NCI-H460 (cell line): Measurements from ENCODE around the gene OAF. TPM values are rescaled to one million over a fixed set of nuclear protein-coding genes. Genes with fewer than 3 reads are reported as not detected.

Experiments
- DNase-seq: peaks from one replicate; pipeline ENCODE4 v3.0.0-alpha.2; 2016; ENCODE audit warnings: low read depth; ENCODE audit errors: extremely low read depth
- total RNA-seq: library from RNA; depleted of rRNA; stranded (reverse); fragments of >200 nt; shearing (Covaris generic); gene quantifications from 2 replicates; pipeline ENCODE4 v1.2.3, GENCODE V29; 2014

Gene OAF
- total RNA-seq, 1 experiment from 2014 or later = 7.5 TPM

- DNase-seq = no peak
Observed at GRCh38 chr11:120198787-120199469, 11.9 kb upstream of the OAF start.

GRCh38 chr11:120199613-120200012 lies 11.2 kb upstream of the OAF start:
- DNase-seq = no peak

GRCh38 chr11:120200677-120201076 lies 10.2 kb upstream of the OAF start:
- no peak for DNase-seq

- DNase-seq = no peak
Observed at GRCh38 chr11:120201653-120202052, 9.2 kb upstream of the OAF start.

GRCh38 chr11:120203626-120204025 lies 7.2 kb upstream of the OAF start:
- no peak for DNase-seq

- DNase-seq = no peak
Observed at GRCh38 chr11:120205596-120206161, 5.2 kb upstream of the OAF start.

GRCh38 chr11:120207512-120207911 lies 3.3 kb upstream of the OAF start:
- DNase-seq = no peak

- no peak for DNase-seq
Observed at GRCh38 chr11:120208001-120208441, 2.8 kb upstream of the OAF start.

- no peak for DNase-seq
Observed at GRCh38 chr11:120208777-120209176, 2.1 kb upstream of the OAF start.

- DNase-seq = no peak
Observed at GRCh38 chr11:120209746-120210625, 846 bp upstream of the OAF start.

GRCh38 chr11:120211522-120212258 lies 858 bp downstream of the OAF start:
- DNase-seq = no peak

GRCh38 chr11:120212259-120212878 lies 1.5 kb downstream of the OAF start:
- no peak for DNase-seq

GRCh38 chr11:120212926-120213325 lies 2.1 kb downstream of the OAF start:
- DNase-seq = no peak

GRCh38 chr11:120214581-120214980 lies 3.7 kb downstream of the OAF start:
- no peak for DNase-seq

- no peak for DNase-seq
Observed at GRCh38 chr11:120215634-120216033, 4.8 kb downstream of the OAF start.

- DNase-seq = no peak
Observed at GRCh38 chr11:120216426-120217102, 5.7 kb downstream of the OAF start.

GRCh38 chr11:120217526-120217925 lies 6.7 kb downstream of the OAF start:
- DNase-seq = no peak

GRCh38 chr11:120217941-120218694 lies 7.3 kb downstream of the OAF start:
- DNase-seq = no peak

- DNase-seq = no peak
Observed at GRCh38 chr11:120218695-120219033, 7.8 kb downstream of the OAF start.
